ENCODE results near the gene ARHGEF11.

DNA sequence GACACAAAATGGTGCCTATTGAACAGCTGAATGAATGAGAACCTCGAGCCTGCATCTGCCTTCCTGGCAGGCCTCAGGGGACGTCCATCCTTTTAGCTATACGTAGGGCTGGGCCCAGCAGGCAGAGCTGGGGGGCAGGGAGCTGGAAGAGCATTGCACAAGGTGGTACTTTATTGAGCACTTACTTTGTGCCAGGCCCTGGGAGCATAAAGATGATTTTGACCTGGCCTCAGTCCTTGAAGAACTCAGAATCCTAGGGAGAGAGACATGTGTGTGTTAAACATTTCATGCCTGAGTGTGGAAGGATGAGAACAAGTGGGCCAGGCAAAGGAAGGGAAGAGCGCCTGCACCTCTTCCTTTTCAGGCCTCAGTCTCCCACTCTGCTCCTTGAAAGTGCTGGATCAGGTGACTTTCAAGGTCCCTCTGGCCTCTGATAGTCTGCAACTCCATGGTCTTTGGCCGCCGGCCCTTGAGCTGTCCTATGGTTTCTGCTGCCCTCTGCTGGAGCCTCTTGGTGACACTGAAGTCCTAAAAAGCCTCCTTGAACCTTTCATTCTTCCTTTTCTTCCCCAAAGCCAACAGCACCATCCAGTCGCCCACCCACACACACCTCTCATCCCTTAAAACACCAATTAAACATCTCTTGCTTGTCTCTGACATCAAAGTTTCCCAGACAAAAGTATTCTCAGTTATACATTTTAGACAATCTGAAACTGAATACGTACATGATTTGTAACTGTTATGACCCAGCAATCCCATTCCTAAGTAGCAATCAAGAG lies 155.6 kb downstream of the ARHGEF11 start:
- TF ChIP-seq, protein P1, sequence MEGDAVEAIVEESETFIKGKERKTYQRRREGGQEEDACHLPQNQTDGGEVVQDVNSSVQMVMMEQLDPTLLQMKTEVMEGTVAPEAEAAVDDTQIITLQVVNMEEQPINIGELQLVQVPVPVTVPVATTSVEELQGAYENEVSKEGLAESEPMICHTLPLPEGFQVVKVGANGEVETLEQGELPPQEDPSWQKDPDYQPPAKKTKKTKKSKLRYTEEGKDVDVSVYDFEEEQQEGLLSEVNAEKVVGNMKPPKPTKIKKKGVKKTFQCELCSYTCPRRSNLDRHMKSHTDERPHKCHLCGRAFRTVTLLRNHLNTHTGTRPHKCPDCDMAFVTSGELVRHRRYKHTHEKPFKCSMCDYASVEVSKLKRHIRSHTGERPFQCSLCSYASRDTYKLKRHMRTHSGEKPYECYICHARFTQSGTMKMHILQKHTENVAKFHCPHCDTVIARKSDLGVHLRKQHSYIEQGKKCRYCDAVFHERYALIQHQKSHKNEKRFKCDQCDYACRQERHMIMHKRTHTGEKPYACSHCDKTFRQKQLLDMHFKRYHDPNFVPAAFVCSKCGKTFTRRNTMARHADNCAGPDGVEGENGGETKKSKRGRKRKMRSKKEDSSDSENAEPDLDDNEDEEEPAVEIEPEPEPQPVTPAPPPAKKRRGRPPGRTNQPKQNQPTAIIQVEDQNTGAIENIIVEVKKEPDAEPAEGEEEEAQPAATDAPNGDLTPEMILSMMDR (IDR thresholded peaks at IDR 0.05; ENCODE audit: borderline replicate concordance, extremely low read depth, low read length, poor library complexity, severe bottlenecking): peak; percentile 84
- TF ChIP-seq EZH2 (IDR thresholded peaks at IDR 0.05; ENCODE audit: borderline replicate concordance, low read depth, low read length, severe bottlenecking): no peak

All from DND-41 (cell line).